Activated CD8-positive, alpha-beta memory T cell treated with anti-CD3 and anti-CD28 coated beads, Interleukin-2, amount 50 U/mL, for 1 hour (primary cell): ENCODE data around the gene PRSS1.

Experiments used
- DNase-seq: peaks from one replicate; pipeline ENCODE4 v3.0.0-alpha.2; 2020; ENCODE audit errors: extremely low read depth

Gene PRSS1

GRCh38 chr7:142795339-142795863, 46.1 kb downstream of the PRSS1 start:
- no peak for DNase-seq

DNA sequence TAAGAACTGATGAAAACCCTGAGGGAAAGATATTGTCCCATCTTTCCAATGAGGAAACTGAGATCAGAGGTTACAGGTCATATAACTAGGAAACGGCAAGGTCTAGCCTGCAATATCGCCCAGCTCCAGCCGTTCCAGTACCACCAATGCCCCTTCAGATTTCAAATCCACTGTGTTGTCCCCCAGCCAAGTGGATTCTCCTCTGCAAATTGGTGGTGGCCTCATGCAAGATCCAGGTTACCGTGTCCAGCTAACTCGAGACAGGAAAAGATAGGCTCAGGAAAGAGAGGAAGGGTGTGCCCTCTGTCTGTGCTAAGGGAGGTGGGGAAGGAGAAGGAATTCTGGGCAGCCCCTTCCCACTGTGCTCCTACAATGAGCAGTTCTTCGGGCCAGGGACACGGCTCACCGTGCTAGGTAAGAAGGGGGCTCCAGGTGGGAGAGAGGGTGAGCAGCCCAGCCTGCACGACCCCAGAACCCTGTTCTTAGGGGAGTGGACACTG, 46.8 kb downstream of the PRSS1 start:
- no peak for DNase-seq

GRCh38 chr7:142796501-142797390, 47.5 kb downstream of the PRSS1 start:
- DNase-seq, result no peak

DNA sequence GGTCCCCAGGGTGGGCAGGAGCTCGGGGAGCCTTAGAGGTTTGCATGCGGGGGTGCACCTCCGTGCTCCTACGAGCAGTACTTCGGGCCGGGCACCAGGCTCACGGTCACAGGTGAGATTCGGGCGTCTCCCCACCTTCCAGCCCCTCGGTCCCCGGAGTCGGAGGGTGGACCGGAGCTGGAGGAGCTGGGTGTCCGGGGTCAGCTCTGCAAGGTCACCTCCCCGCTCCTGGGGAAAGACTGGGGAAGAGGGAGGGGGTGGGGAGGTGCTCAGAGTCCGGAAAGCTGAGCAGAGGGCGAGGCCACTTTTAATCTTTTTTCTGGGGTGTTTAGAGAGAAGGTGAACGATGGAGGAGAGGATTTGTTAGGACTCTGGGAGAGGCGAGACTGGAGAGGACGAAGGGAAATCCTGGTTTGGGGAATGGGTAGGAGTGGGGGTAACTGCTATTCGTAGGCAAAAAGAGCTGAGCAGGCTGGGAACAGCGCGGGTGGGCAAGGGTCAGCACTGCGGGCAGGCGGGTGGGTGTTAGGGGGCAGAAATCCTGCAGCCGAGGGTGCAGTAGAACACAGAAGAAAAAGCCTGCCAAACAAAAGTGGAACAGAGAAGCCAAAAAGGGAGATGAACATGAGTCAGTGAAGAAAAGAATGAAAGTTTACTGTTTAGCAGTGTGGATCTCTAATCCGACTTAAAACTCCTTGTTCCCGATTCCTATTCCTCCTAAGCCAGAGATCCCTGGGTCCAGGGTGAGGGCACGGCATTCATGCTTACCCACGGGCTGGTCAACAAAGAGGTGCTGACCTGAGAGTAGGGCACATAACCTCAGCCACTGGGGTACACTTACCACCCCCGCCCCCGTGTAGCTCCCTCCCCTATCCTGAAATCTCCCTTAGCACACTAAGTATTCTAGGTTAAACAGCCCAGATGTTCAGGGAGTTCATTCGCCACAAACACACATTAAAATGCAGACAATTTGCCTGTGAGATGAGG, 48.4 kb downstream of the PRSS1 start:
- no peak for DNase-seq

- no peak for DNase-seq
Measured at GRCh38 chr7:142798451-142799436, 49.5 kb downstream of the PRSS1 start.

GRCh38 chr7:142799437-142799835, 50.2 kb downstream of the PRSS1 start:
- DNase-seq, result no peak

DNA sequence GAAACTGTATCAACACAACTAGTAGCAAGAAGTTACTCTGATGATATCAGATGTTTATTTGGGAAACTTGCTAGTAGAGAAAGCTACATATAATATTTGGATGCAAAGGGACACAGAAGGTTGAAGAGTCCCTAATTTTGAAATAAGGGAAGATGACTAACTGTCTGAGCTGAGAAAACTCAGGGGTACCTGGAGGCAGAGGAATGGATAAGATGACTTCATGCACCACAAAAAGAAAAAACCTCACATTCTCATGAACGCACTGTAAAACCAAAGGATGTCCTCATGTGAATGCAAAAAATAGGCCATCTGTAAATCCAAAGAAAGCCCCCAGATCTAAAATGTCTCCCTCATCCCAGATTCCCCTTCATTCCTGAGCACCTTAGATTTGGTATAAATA, 50.8 kb downstream of the PRSS1 start:
- DNase-seq, result no peak

GRCh38 chr7:142800699-142801260, 51.5 kb downstream of the PRSS1 start:
- DNase-seq, result no peak

- DNase-seq, result no peak
Measured at GRCh38 chr7:142801601-142802295, 52.5 kb downstream of the PRSS1 start.

DNA sequence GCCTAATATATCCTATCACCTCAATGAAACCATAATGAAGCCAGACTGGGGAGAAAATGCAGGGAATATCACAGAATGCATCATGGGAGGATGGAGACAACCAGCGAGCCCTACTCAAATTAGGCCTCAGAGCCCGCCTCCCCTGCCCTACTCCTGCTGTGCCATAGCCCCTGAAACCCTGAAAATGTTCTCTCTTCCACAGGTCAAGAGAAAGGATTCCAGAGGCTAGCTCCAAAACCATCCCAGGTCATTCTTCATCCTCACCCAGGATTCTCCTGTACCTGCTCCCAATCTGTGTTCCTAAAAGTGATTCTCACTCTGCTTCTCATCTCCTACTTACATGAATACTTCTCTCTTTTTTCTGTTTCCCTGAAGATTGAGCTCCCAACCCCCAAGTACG, 53.0 kb downstream of the PRSS1 start:
- DNase-seq, result no peak
